Spleen (tissue), 7 donors: Measurements from ENCODE around the gene EZR.
"Not testable (repeated sequence)": the region's sequence is repeated elsewhere in the genome, so short reads cannot be mapped to it uniquely, and the experiment has no call there.

ENCODE experiments used
- CTCF ChIP-seq, 11 experiments: fragments of 200-600 bp in 7 of 11; fragments of 450-650 bp in 4 of 11; sonication (generic) in 4 of 11; IDR thresholded peaks in 8 of 11; conservative IDR thresholded peaks in 3 of 11; 1 replicate in 7 of 11; 2 replicates in 4 of 11; pipeline versions ENCODE4 v1.4.0 to v1.8.0; 2016 to 2021; ENCODE audit warnings: antibody characterized with exemption in 11 of 11, inconsistent platforms in 4 of 11, mild to moderate bottlenecking in 1 of 11
- POLR2A ChIP-seq, 3 donors: fragments of 450-650 bp; IDR thresholded peaks; one replicate each; pipeline ENCODE4 v1.5.1; 2017; ENCODE audit warnings: antibody characterized with exemption in 3 of 3, mild to moderate bottlenecking in 1 of 3
- donor health status: DM: no; HTN: no; CAD: no; lungs with moderate emphysema.
- donor health status: DM: no; HTN: no; CAD: no.
- donor health status: DM: no; HTN: no; CAD: no.

GRCh38 chr6:158823616-158824015, 4.4 kb upstream of the EZR start:
- not testable (repeated sequence) for TF ChIP-seq CTCF (IDR thresholded peaks at IDR 0.05 in 8 of 11, conservative IDR thresholded peaks at IDR 0.05 in 3 of 11); POLR2A (IDR thresholded peaks at IDR 0.05)
